OCI-LY7 (cell line): Measurements from ENCODE around the gene STK16. TPM values are rescaled to one million over a fixed set of nuclear protein-coding genes. Genes with fewer than 3 reads are reported as not detected.

ENCODE experiments used
- BruUV-seq: library from RNA; stranded (reverse); fragments of 400-500 nt; replicated peaks from 2 replicates; lab custom pipeline; 2021; lab: Mats Ljungman, UMichigan
- CTCF ChIA-PET: fragments of 300-600 bp; sonication (Branson Sonifier 250); formaldehyde crosslinking; loops from one replicate; lab custom pipeline; 2022; ENCODE audit warnings: antibody characterized with exemption; ENCODE audit not compliant: unreplicated experiment; lab: Charles Lee
- POLR2A ChIA-PET: fragments of 300-600 bp; sonication (Branson Sonifier 250); formaldehyde crosslinking; loops from one replicate; lab custom pipeline; 2022; ENCODE audit warnings: antibody characterized with exemption; lab: Charles Lee
- DNase-seq: peaks from one replicate; pipeline ENCODE4 v3.0.0-alpha.2; 2015; ENCODE audit warnings: low spot score
- H2AFZ ChIP-seq: fragments of 200-600 bp; sonication (generic), shearing (Covaris generic); 2 replicates; pipeline ENCODE4 v1.6.1; 2014; ENCODE audit warnings: mild to moderate bottlenecking, antibody characterized with exemption, low read length, moderate library complexity
- H3K27ac ChIP-seq: fragments of 200-600 bp; sonication (generic); 2 replicates; pipeline ENCODE4 v1.5.1; 2014; ENCODE audit warnings: mixed run types, low read depth, mild to moderate bottlenecking, moderate library complexity, low read length, inconsistent platforms; ENCODE audit not compliant: poor library complexity, severe bottlenecking
- H3K36me3 ChIP-seq: fragments of 200-600 bp; sonication (generic); 2 replicates; pipeline ENCODE4 v1.6.1; 2014; ENCODE audit warnings: mild to moderate bottlenecking, antibody characterized with exemption, low read length, moderate library complexity, mixed read lengths; ENCODE audit not compliant: insufficient read depth
- H3K4me1 ChIP-seq: fragments of 200-600 bp; sonication (generic); 2 replicates; pipeline ENCODE4 v1.5.1; 2014; ENCODE audit warnings: mild to moderate bottlenecking, low read length; ENCODE audit not compliant: insufficient read depth, poor library complexity, severe bottlenecking
- H3K4me2 ChIP-seq: fragments of 200-600 bp; sonication (generic); 2 replicates; pipeline ENCODE4 v1.6.1; 2014; ENCODE audit warnings: mild to moderate bottlenecking, low read length
- H3K4me3 ChIP-seq: fragments of 200-600 bp; sonication (generic); 2 replicates; pipeline ENCODE4 v1.5.1; 2014; ENCODE audit warnings: mild to moderate bottlenecking, low read depth, low read length; ENCODE audit not compliant: poor library complexity, severe bottlenecking
- H3K79me2 ChIP-seq: fragments of 200-600 bp; sonication (generic); 2 replicates; pipeline ENCODE4 v1.6.1; 2016; ENCODE audit warnings: low read depth, mild to moderate bottlenecking, low read length, moderate library complexity, mixed read lengths; ENCODE audit not compliant: insufficient read depth
- H3K9me2 ChIP-seq: fragments of 200-600 bp; sonication (generic); 2 replicates; pipeline ENCODE4 v1.6.1; 2016; ENCODE audit warnings: mild to moderate bottlenecking, low read length, mixed read lengths; ENCODE audit not compliant: insufficient read depth
- H3K9me3 ChIP-seq: fragments of 200-600 bp; sonication (generic); 2 replicates; pipeline ENCODE4 v1.6.1; 2014; ENCODE audit warnings: mild to moderate bottlenecking, mixed run types, low read length, mixed read lengths
- H4K20me1 ChIP-seq: fragments of 200-600 bp; sonication (generic); 2 replicates; pipeline ENCODE4 v1.6.1; 2014; ENCODE audit warnings: mild to moderate bottlenecking, antibody characterized with exemption, low read length, moderate library complexity, mixed read lengths; ENCODE audit not compliant: insufficient read depth
- CTCF ChIP-seq: fragments of 200-600 bp; sonication (generic); conservative IDR thresholded peaks from 2 replicates; pipeline ENCODE4 v1.5.1; 2014; ENCODE audit warnings: mild to moderate bottlenecking, antibody characterized with exemption, low read length, moderate library complexity, mixed read lengths
- EZH2phosphoT487 ChIP-seq: fragments of 200-600 bp; sonication (generic); IDR thresholded peaks from 2 replicates; pipeline ENCODE4 v1.6.1; 2018; ENCODE audit warnings: low read depth, borderline replicate concordance, mild to moderate bottlenecking, mixed run types, antibody characterized with exemption, low read length, moderate library complexity, mixed read lengths
- intact Hi-C: fragments of 100-400 bp; cut with micrococcal nuclease; formaldehyde crosslinking; loops from one replicate; pipeline ENCODE4 v1.10.0; 2022; ENCODE audit not compliant: unreplicated experiment
- total RNA-seq, 2 experiments: library from RNA; depleted of rRNA in 1 of 2; stranded (reverse); fragments of >200 nt in 1 of 2; shearing (Covaris generic) in 1 of 2; gene quantifications; 2 replicates each; pipeline ENCODE4 v1.2.3, GENCODE V29; 2014 to 2022

STK16 gene
- total RNA-seq, 2 experiments from 2014 or later, result 23.4 to 39.5 TPM

GRCh38 chr2:219247678-219248642, 2.7 kb downstream of the STK16 start:
- Histone ChIP-seq H3K4me1 (peaks cover 76% of the 10 kb centered on the region), H3K4me3 (peak overlapping the region; percentile 84), H3K79me2 (peaks cover 52% of the 10 kb centered on the region), H4K20me1 (no peaks in the 10 kb centered on the region), H2AFZ (no peak overlapping the region), H3K36me3 (peaks cover 54% of the 10 kb centered on the region), H3K9me3 (no peaks in the 10 kb centered on the region), H3K27ac (peak overlapping the region; percentile 96), H3K4me2 (peak overlapping the region; percentile 93), H3K9me2 (no peaks in the 10 kb centered on the region)
- peak; percentile 74 for DNase-seq
- BruUV-seq, result no TSS peak
- POLR2A ChIA-PET, result interaction anchor here (0.5 to 3.5 kb wide), 8 partner anchors 8 to 136 kb away, joined by 3 to 28 read pairs (median 8); partner anchors contain the start of genes ANKZF1, ATG9A and ZFAND2B
- CTCF ChIA-PET, result interaction anchor here (0.6 to 3.3 kb wide), 3 partner anchors 10 to 75 kb away, joined by 3 to 13 read pairs (median 3); no protein-coding TSS in a partner anchor
- intact Hi-C loops, result no loop called here
- TF ChIP-seq CTCF, result peak; percentile 40; the same call in 1 of the 2 replicates
- no peak for TF ChIP-seq EZH2phosphoT487

- Histone ChIP-seq H3K9me3 (no peaks in the 10 kb centered on the region), H3K4me1 (peaks cover 76% of the 10 kb centered on the region), H2AFZ (no peak overlapping the region), H3K4me3 (peak overlapping the region; percentile 84), H3K79me2 (peaks cover 59% of the 10 kb centered on the region), H3K27ac (peak overlapping the region; percentile 96), H3K9me2 (no peaks in the 10 kb centered on the region), H3K36me3 (peaks cover 54% of the 10 kb centered on the region), H3K4me2 (peak overlapping the region; percentile 93), H4K20me1 (no peaks in the 10 kb centered on the region)
- POLR2A ChIA-PET, result interaction anchor here (0.5 to 3.5 kb wide), 11 partner anchors 9 to 135 kb away, joined by 3 to 28 read pairs (median 9); partner anchors contain the start of genes ANKZF1, ATG9A, CNPPD1 and ZFAND2B
- no peak for DNase-seq
- no peak for TF ChIP-seq CTCF
- TF ChIP-seq EZH2phosphoT487, result no peak
- CTCF ChIA-PET, result interaction anchor here (0.7 to 3.3 kb wide), 4 partner anchors 16 to 90 kb away, joined by 4 to 13 read pairs (median 7); partner anchors contain the start of gene DNAJB2
- no TSS peak for BruUV-seq
- intact Hi-C loops, result loop anchor here (1.0 kb wide), 4 partner anchors 20 to 89 kb away; partner anchors contain the start of genes ANKZF1, ATG9A, NHEJ1 and ZFAND2B
Measured at GRCh38 chr2:219248845-219249202, 3.5 kb downstream of the STK16 start.
